HepG2 (cell line): Measurements from ENCODE around the gene CDC14A. TPM values are rescaled to one million over a fixed set of nuclear protein-coding genes. Genes with fewer than 3 reads are reported as not detected.

Source experiments
- ATAC-seq: fragments of 200-7000 bp; cut with Tn5 transposase; 3 replicates; pipeline ENCODE4 v1.9.1; 2020; ENCODE audit warnings: mild to moderate bottlenecking, moderate library complexity
- BruUV-seq: library from RNA; stranded (reverse); fragments of 400-500 nt; replicated peaks from 2 replicates; lab custom pipeline; 2021; lab: Mats Ljungman, UMichigan
- CTCF ChIA-PET: fragments of 300-600 bp; formaldehyde crosslinking; extraction: SDS; loops from one replicate; lab custom pipeline; 2021; ENCODE audit warnings: low total read pairs, inconsistent platforms, low intra/inter-chr PET ratio; lab: Yijun Ruan, JAX
- POLR2A ChIA-PET: fragments of 350-600 bp; sonication (Branson Sonifier 250); formaldehyde crosslinking; loops from one replicate; lab custom pipeline; 2020; ENCODE audit warnings: antibody characterized with exemption, inconsistent platforms; lab: Yijun Ruan, JAX
- DNase-seq: peaks from one replicate; pipeline ENCODE4 v3.0.0-alpha.2; 2015; ENCODE audit warnings: low spot score
- FAIRE-seq: peaks from 3 replicates; lab custom pipeline; 2011; peaks lifted over from hg19 to GRCh38; lab: Jason Lieb, UNC
- H2AFZ ChIP-seq: one replicate; pipeline ENCODE4 v1.6.1; 2011; ENCODE audit warnings: low read length, inconsistent platforms
- H3K27ac ChIP-seq: fragments of 300-600 bp; 3 replicates; pipeline ENCODE4 v1.8.0; 2011; ENCODE audit warnings: mixed run types, mild to moderate bottlenecking, mixed read lengths, low read length, inconsistent platforms; ENCODE audit not compliant: insufficient read depth; ENCODE audit errors: extremely low read length
- H3K27me3 ChIP-seq, 2 experiments: fragments of 200-600 bp in 1 of 2; 2 replicates in 1 of 2; 3 replicates in 1 of 2; pipeline versions ENCODE4 v1.6.0 to v1.8.0; 2011; ENCODE audit warnings: low read length in 2 of 2, mild to moderate bottlenecking in 2 of 2, moderate library complexity in 2 of 2, inconsistent platforms in 1 of 2; ENCODE audit not compliant: insufficient read depth in 2 of 2, control insufficient read depth in 1 of 2
- H3K36me3 ChIP-seq, 2 experiments: fragments of 200-600 bp in 1 of 2; replicated peaks in 1 of 2; 2 replicates in 1 of 2; 3 replicates in 1 of 2; pipeline versions ENCODE4 v1.5.1 to v1.8.0; 2011; ENCODE audit warnings: low read length in 2 of 2, inconsistent platforms in 1 of 2; ENCODE audit not compliant: insufficient read depth in 2 of 2, control insufficient read depth in 1 of 2
- H3K4me1 ChIP-seq: 2 replicates; pipeline ENCODE4 v1.5.1; 2012; ENCODE audit warnings: low read length, inconsistent platforms; ENCODE audit not compliant: insufficient read depth
- H3K4me2 ChIP-seq: 2 replicates; pipeline ENCODE4 v1.6.0; 2011; ENCODE audit warnings: low read depth, low read length, inconsistent platforms
- H3K4me3 ChIP-seq, 3 experiments: fragments of 200-600 bp in 1 of 3; sonication (generic), shearing (Covaris generic) in 1 of 3; replicated peaks in 1 of 3; 2 replicates each; pipeline ENCODE4 v1.5.1; 2011 to 2016; ENCODE audit warnings: low read length in 3 of 3, inconsistent platforms in 2 of 3, low read depth in 2 of 3, mild to moderate bottlenecking in 2 of 3, control low read depth in 1 of 3, mixed read lengths in 1 of 3; ENCODE audit not compliant: insufficient read depth in 1 of 3
- H3K79me2 ChIP-seq: one replicate; pipeline ENCODE4 v1.6.1; 2011; ENCODE audit warnings: low read length, inconsistent platforms; ENCODE audit not compliant: insufficient read depth
- H3K9ac ChIP-seq: 2 replicates; pipeline ENCODE4 v1.6.0; 2011; ENCODE audit warnings: mild to moderate bottlenecking, low read depth, low read length, inconsistent platforms; ENCODE audit not compliant: insufficient read depth
- H3K9me3 ChIP-seq: 2 replicates; pipeline ENCODE4 v1.5.1; 2012; ENCODE audit warnings: mild to moderate bottlenecking, low read length
- H4K20me1 ChIP-seq: 2 replicates; pipeline ENCODE4 v1.6.0; 2011; ENCODE audit warnings: inconsistent platforms, mild to moderate bottlenecking, low read length, moderate library complexity; ENCODE audit not compliant: insufficient read depth
- AKNA ChIP-seq: sonication (generic); formaldehyde crosslinking; IDR thresholded peaks from 2 replicates; pipeline ENCODE4 v1.4.0; 2020; ENCODE audit warnings: missing genetic modification reagents, borderline replicate concordance
- CREBL2 ChIP-seq: sonication (generic); formaldehyde crosslinking; IDR thresholded peaks from 2 replicates; pipeline ENCODE4 v1.8.1; 2023; ENCODE audit warnings: missing genetic modification reagents, mild to moderate bottlenecking, borderline replicate concordance
- JARID2 ChIP-seq: sonication (generic); formaldehyde crosslinking; IDR thresholded peaks from 2 replicates; pipeline ENCODE4 v1.8.1; 2023; ENCODE audit warnings: missing genetic modification reagents, inconsistent platforms; ENCODE audit not compliant: insufficient replicate concordance
- MBD4 ChIP-seq: IDR thresholded peaks from 2 replicates; pipeline ENCODE4 v1.6.1; 2012; ENCODE audit warnings: low read length, inconsistent platforms, borderline replicate concordance
- NR1H2 ChIP-seq: sonication (generic); formaldehyde crosslinking; IDR thresholded peaks from 2 replicates; pipeline ENCODE4 v1.8.1; 2022; ENCODE audit warnings: low read depth, missing genetic modification reagents, borderline replicate concordance
- PPARG ChIP-seq: conservative IDR thresholded peaks from 2 replicates; pipeline ENCODE4 v1.6.1; 2016; ENCODE audit warnings: missing biosample characterization, missing genetic modification reagents
- RFXAP ChIP-seq: sonication (generic); formaldehyde crosslinking; IDR thresholded peaks from 2 replicates; pipeline ENCODE4 v1.4.0; 2020; ENCODE audit warnings: missing genetic modification reagents, borderline replicate concordance
- SRY ChIP-seq: sonication (generic); formaldehyde crosslinking; IDR thresholded peaks from 2 replicates; pipeline ENCODE4 v1.8.0; 2022; ENCODE audit warnings: mild to moderate bottlenecking, missing genetic modification reagents
- ZMAT3 ChIP-seq: sonication (generic); formaldehyde crosslinking; conservative IDR thresholded peaks from 2 replicates; pipeline ENCODE4 v1.7.0; 2021; ENCODE audit warnings: missing genetic modification reagents
- ZNF143 ChIP-seq: sonication (generic); formaldehyde crosslinking; IDR thresholded peaks from 2 replicates; pipeline ENCODE4 v1.4.0; 2020; ENCODE audit warnings: missing genetic modification reagents
- ZNF274 ChIP-seq: sonication (generic); formaldehyde crosslinking; IDR thresholded peaks from 2 replicates; pipeline ENCODE4 v1.5.1; 2020; ENCODE audit warnings: mild to moderate bottlenecking, missing genetic modification reagents
- ZNF740 ChIP-seq: sonication (generic); formaldehyde crosslinking; IDR thresholded peaks from 2 replicates; pipeline ENCODE4 v1.4.0; 2020; ENCODE audit warnings: missing genetic modification reagents
- ZNF773 ChIP-seq: sonication (generic); formaldehyde crosslinking; IDR thresholded peaks from 2 replicates; pipeline ENCODE4 v1.4.0; 2020; ENCODE audit warnings: missing genetic modification reagents, borderline replicate concordance
- WGBS: methylation state at CpG from one replicate; pipeline ENCODE4 v1.1.6; 2017; ENCODE audit warnings: low lambda C conversion rate; 5-methylcytosine and 5-hydroxymethylcytosine counted together
- in situ Hi-C: cut with HindIII; loops from 2 replicates; pipeline ENCODE4 v1.10.0; 2017; ENCODE audit warnings: low pct_unique_long_range_greater_than_20kb; ENCODE audit not compliant: extremely low pct_ligation_motif_present
- intact Hi-C: fragments of 100-400 bp; cut with micrococcal nuclease; formaldehyde crosslinking; loops from one replicate; pipeline ENCODE4 v1.10.0; 2022; ENCODE audit not compliant: unreplicated experiment
- polyA plus RNA-seq, 8 experiments: library from polyadenylated mRNA; depleted of rRNA in 3 of 8; stranded (reverse) in 7 of 8; unstranded in 1 of 8; fragments of >200 nt; fragmentation: Illumina TruSeq in 4 of 8; extraction: Trizol in 4 of 8; gene quantifications; 2 replicates each; pipeline versions ENCODE4 v1.2.1 to v1.2.3, GENCODE V29; 2011 to 2016; ENCODE audit warnings: low read depth in 4 of 8, missing spikeins in 1 of 8, mixed read lengths in 1 of 8; ENCODE audit not compliant: insufficient read depth in 1 of 8
- total RNA-seq, 5 experiments: library from RNA; depleted of rRNA; stranded (reverse); fragments of >200 nt; fragmentation: Illumina TruSeq; extraction: Trizol; gene quantifications; 2 replicates each; pipeline ENCODE4 v1.2.3, GENCODE V29; 2016; ENCODE audit warnings: low read depth in 1 of 5

Gene CDC14A
- total and polyA plus RNA-seq, 2 of the 13 experiments (the other 11 are each of a cell fraction or from before 2014, with no cell fraction given), result 2.8 to 4.9 TPM

- no peak for TF ChIP-seq CREBL2
These were observed 186.9 kb downstream of the CDC14A start (continued) for GRCh38 chr1:100538913-100539835.

- Histone ChIP-seq H3K4me3 (no peak overlapping the region), H3K27me3 (peaks cover 3 to 13% of the 10 kb centered on the region in 2 experiments; a peak in 3 of 5 replicates), H3K4me1 (peaks cover 12% of the 10 kb centered on the region), H4K20me1 (no peaks in the 10 kb centered on the region), H3K36me3 (no peaks in the 10 kb centered on the region), H2AFZ (no peak overlapping the region), H3K9me3 (no peaks in the 10 kb centered on the region), H3K27ac (no peak overlapping the region), H3K4me2 (no peak overlapping the region), H3K9ac (no peak overlapping the region), H3K79me2 (no peaks in the 10 kb centered on the region)
- WGBS, result 88% methylated on average over 24 of the region's 57 CpGs
- ATAC-seq, result no peak
- no peak for FAIRE-seq
- in situ Hi-C loops (no loop called here), intact Hi-C loops (loop anchor here (5.0 kb wide), 1 partner anchor 327 kb away; no protein-coding TSS in a partner anchor)
- DNase-seq, result no peak
- ChIA-PET CTCF (no interaction called here), POLR2A (no interaction called here)
- BruUV-seq, result no TSS peak
- TF ChIP-seq ZNF740 (CRISPR knock-in tag) (no peak), PPARG (CRISPR knock-in tag) (no peak), ZNF773 (CRISPR knock-in tag) (no peak), ZMAT3 (no peak), ZNF143 (CRISPR knock-in tag) (no peak), SRY (CRISPR knock-in tag) (no peak), JARID2 (CRISPR knock-in tag) (no peak), MBD4 (no peak), AKNA (CRISPR knock-in tag) (no peak), ZNF274 (CRISPR knock-in tag) (no peak), NR1H2 (CRISPR knock-in tag) (no peak), RFXAP (no peak)
These were observed 187.7 kb downstream of the CDC14A start for GRCh38 chr1:100539836-100540536.
